Measurements from ENCODE around the gene SETDB1.

GRCh38 chr1:150965605-150966004, 39.4 kb downstream of the SETDB1 start:
- TF ChIP-seq CTCF (IDR thresholded peaks at IDR 0.05) (no peak), POLR2A (IDR thresholded peaks at IDR 0.05) (no peak)
